Keratinocyte (primary cell): ENCODE data around the gene CLEC4C.

Experiments
- EZH2 ChIP-seq: IDR thresholded peaks from one replicate; pipeline ENCODE4 v1.6.1; 2012; ENCODE audit warnings: inconsistent platforms, mild to moderate bottlenecking, low read length, moderate library complexity
- TF ChIP-seq, protein P1 (sequence below), 3 experiments: IDR thresholded peaks in 1 of 3; conservative IDR thresholded peaks in 1 of 3; optimal IDR thresholded peaks in 1 of 3; 2 replicates in 2 of 3; 3 replicates in 1 of 3; pipeline versions ENCODE3 to v1.5.1; 2011; ENCODE audit warnings: low read length in 3 of 3, mild to moderate bottlenecking in 3 of 3, moderate library complexity in 2 of 3, control low read depth in 1 of 3, inconsistent platforms in 1 of 3; ENCODE audit not compliant: insufficient read depth in 2 of 3; ENCODE audit errors: extremely low read depth in 1 of 3

GRCh38 chr12:7784701-7785100 lies 37.5 kb upstream of the CLEC4C start:
- TF ChIP-seq, protein P1, sequence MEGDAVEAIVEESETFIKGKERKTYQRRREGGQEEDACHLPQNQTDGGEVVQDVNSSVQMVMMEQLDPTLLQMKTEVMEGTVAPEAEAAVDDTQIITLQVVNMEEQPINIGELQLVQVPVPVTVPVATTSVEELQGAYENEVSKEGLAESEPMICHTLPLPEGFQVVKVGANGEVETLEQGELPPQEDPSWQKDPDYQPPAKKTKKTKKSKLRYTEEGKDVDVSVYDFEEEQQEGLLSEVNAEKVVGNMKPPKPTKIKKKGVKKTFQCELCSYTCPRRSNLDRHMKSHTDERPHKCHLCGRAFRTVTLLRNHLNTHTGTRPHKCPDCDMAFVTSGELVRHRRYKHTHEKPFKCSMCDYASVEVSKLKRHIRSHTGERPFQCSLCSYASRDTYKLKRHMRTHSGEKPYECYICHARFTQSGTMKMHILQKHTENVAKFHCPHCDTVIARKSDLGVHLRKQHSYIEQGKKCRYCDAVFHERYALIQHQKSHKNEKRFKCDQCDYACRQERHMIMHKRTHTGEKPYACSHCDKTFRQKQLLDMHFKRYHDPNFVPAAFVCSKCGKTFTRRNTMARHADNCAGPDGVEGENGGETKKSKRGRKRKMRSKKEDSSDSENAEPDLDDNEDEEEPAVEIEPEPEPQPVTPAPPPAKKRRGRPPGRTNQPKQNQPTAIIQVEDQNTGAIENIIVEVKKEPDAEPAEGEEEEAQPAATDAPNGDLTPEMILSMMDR (optimal IDR thresholded peaks at IDR 0.05 in 1 of 3, IDR thresholded peaks at IDR 0.05 in 1 of 3, conservative IDR thresholded peaks at IDR 0.05 in 1 of 3; ENCODE audit: extremely low read depth in 1 of 3, insufficient read depth in 2 of 3, low read length in 3 of 3), result no peak
- TF ChIP-seq EZH2, result no peak
